Hepatic stellate cell (primary cell): ENCODE measurements around the gene C19orf44.
"Not testable (repeated sequence)": the region's sequence is repeated elsewhere in the genome, so short reads cannot be mapped to it uniquely, and the experiment has no call there.

Source experiments
- DNase-seq: peaks from one replicate; pipeline ENCODE4 v3.0.0; 2011; ENCODE audit warnings: low spot score

Gene C19orf44

GRCh38 chr19:16495982-16496612 lies at the start of gene C19orf44, which contains the start of gene CALR3:
Gene C19orf44, plus strand, starts transcription at chr19:16496394. Its CDS starts 4,399 bp downstream, at chr19:16500793.
Gene CALR3, minus strand, starts transcription at chr19:16496167. Its CDS starts 38 bp downstream, at chr19:16496129.
- DNase-seq, result peak; percentile 98

DNA sequence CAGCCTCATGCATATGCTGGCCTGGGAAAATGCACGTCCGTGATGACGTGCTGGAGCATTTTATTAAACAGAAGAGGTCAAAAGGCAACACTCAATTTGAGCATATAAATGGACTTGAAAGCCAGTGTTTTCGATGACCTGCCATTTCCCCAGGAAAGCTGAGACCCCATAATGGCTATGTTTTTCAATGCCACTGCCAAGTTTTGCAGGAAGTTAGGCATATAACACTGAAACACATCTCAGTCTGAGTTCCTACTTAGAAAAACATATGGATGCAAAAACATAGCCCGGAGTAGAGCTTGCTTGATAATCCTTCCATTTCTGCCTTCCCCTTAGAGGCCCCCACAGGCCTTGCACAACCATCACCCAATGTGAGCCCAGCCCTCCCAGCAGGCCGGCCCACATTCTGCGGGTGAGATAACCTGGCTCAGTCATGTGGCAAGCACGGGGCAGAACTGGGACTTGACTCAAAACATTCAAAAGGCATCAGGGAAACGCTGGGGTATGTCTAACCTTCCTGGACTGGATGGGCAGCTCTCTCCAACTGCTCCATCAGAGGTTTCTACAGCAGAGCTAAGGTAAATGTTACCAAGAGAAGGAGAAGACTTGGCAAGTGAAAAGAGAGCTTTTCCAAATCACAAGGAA lies 49.3 kb upstream of the C19orf44 start:
- peak; percentile 92 for DNase-seq

DNA sequence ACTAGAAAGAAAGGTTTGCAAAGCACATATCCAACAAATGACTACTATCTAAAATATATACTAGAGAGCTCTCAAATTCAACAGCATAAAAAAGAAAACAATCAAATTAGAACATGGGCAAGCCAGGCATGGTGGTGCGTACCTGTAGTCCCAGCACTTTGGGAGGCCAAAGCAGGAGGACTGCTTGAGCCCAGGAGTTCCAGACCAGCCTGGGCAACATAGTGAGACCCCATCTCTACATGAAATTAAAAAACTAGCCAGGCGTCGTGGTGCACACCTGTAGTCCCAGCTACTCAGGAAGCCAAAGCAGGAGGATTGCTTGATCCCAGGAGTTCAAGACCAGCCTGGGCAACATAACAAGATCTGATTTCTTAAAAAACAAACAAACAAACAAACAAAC lies 47.3 kb upstream of the C19orf44 start:
- DNase-seq, result not testable (repeated sequence)

DNA sequence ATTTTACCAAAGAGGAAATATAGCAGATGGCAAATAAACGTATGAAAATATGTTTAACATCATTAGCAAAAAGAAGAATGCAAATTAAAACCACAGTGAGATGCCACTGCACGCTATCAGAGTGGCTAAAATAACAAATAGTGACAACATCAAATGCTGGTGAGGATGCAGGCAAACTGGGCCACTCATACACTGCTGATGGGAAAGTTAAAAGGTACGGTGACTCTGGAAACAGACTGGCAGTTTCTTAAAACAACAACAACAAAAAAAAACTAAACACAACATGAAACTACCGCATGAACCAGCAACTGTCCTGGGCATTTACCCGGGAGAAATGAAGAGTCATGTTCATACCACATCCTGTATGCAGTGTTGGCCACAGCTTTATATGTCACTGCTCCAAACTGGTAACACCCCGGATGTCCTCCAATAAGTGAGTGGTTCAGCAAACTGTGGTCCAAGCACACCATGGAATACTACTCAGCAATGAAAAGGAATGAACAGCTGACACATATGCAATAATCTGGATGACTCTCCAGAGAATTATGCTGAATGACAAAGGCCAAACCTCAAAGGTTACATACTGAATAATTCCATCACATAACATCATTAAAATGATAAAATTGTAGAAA lies 46.7 kb upstream of the C19orf44 start:
- peak; percentile 29 for DNase-seq

DNA sequence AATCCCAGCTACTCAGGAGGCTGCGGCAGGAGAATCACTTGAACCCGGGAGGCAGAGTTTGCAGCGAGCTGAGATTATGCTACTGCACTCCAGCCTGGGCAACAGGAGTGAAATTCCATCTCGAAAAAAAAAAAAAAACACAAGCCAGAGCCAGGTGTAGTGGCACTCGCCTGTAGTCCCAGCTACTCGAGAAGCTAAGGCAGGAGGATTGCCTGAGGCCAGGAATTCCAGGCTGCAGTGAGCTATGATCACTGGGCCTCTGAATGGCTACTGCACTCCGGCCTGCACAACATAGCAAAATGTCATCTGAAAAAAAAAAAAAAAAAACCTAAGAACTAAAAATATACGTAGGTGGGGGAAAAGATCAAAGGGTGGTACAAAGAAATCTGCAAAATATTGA lies 43.9 kb upstream of the C19orf44 start:
- no peak for DNase-seq

GRCh38 chr19:16454351-16454918 lies 41.8 kb upstream of the C19orf44 start:
- DNase-seq, result no peak

DNA sequence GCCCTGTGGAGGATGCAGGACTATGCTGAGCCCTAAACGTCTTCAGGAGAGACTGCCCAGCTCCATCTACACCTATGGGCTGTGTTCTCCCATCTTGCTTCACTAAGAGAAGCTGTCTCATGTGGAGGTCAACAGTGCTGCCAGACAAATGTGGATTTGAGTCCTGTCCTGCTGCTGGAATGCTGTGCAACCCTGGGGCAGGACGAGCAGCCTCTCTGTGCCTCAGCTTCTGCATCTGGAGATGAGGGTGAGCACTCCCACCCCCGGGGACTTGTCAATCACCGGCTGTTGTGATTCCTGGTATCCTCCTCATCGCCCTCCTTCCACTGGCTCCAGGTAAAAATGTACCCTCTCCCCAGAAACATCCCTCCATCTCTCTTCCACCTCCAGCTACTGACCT lies 40.7 kb upstream of the C19orf44 start:
- no peak for DNase-seq

DNA sequence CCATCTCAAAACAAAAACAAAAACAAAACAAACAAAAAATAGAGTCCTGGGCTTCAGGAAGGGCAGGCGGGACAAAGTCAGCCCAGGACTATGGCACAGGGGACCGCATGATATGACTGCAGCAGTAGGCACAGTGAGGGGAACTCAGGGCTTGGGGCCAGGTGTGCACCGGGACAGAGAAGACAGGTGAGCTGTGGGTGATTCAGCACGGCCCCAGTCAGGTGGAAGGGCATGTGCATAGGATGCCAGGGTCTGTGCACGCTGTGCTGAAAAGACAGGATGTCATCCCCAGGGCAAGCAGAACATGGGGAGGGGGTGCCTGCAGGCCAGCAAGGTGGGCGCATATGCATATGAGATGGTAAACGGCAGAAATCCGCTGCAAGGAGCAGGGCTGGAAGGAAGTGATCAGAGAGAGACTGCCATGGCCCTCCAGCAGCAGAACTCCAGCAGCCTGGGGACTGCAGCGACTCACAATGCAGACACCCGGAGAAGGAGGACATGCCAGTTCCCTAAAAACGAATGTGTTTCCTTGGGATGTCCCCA lies 39.5 kb upstream of the C19orf44 start:
- no peak for DNase-seq

DNA sequence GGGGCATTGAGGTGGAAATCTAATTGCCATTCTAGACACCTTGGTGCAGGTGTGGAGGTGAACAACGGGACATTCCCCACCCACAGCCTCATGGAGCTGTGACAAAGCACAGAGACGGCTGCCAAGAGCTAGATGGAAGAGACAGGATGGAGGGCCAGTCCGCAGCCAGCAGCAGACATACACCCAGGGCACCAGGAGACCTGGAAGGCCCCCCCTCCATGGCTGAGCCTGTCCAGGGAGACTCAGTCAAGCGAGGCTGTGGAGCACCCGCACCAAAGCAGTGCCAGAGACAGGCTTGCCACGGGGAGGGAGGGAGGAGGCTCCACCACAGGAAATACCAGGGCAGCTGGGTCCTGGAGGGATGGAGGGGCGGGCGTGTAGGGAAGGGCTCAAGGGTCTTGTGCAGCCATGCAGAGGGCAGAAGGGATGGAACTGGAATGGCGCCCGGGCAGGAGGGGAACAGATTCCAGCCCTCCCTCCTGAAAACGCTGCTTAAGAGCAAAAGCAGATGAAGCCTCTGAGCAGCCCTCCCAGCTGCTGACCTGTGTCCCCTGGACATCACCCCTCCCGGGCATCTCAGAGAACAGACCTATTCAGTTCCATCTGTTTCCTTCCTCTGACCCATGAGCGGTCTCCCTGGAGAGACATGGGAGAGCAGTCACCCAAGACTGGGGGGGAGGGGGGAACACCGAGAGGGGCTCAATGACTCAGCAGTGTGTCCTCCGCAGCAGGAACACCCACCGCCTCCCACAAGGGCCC lies 38.8 kb upstream of the C19orf44 start:
- DNase-seq, result peak; percentile 72

GRCh38 chr19:16457954-16458331 lies 38.3 kb upstream of the C19orf44 start:
- no peak for DNase-seq

- no peak for DNase-seq
Observed at GRCh38 chr19:16458391-16459341, 37.5 kb upstream of the C19orf44 start.

GRCh38 chr19:16459680-16460079 lies 36.5 kb upstream of the C19orf44 start:
- DNase-seq, result no peak

- no peak for DNase-seq
Observed at GRCh38 chr19:16460454-16460853, 35.7 kb upstream of the C19orf44 start.

DNA sequence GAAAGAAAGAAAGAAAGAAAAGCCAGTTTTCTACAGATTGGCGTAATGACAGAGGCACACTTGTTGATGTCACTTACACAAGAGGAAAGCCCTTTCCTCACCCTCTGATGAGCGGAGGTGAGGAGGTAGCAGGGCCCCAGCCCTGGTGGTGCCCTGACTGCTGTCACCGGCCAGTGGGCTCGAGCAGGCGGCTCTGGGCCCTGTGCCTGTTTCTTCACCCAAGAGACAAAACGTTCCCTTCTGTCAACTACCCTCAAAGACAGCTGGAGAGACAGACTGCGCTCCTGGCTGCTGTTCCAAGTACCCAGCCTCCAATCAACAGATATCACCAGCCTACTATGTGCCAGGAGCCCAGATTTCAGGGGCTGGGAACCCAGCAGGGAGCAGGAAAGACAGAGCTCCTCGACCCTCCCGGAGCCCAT lies 34.6 kb upstream of the C19orf44 start:
- DNase-seq, result no peak

DNA sequence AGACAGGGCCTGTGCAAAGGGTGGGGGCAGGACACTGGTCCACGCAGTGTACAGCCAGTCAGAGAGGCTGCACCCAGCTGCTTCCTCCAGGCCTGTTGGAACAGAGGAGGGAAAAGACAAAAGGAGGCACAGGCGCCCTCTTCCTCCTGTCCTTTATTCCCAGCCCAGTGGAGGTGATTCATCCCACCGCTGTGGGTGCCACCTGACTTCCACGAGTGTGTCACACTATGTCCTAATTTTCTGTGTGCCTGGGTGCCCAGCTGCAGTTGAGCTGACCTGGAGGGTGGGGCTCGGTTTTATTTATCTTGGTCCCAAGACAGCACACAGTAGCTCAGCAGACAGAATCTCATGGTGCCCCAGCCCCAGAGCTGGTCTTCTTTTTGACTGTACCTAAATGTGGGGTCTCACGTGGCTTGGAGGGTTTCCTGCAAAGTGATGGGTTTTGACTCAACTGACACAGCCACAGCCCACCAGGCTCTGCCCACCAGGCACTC lies 33.4 kb upstream of the C19orf44 start:
- DNase-seq, result no peak

GRCh38 chr19:16463341-16463990 lies 32.7 kb upstream of the C19orf44 start:
- DNase-seq, result no peak

GRCh38 chr19:16463991-16464575 lies 32.1 kb upstream of the C19orf44 start:
- peak; percentile 36 for DNase-seq

DNA sequence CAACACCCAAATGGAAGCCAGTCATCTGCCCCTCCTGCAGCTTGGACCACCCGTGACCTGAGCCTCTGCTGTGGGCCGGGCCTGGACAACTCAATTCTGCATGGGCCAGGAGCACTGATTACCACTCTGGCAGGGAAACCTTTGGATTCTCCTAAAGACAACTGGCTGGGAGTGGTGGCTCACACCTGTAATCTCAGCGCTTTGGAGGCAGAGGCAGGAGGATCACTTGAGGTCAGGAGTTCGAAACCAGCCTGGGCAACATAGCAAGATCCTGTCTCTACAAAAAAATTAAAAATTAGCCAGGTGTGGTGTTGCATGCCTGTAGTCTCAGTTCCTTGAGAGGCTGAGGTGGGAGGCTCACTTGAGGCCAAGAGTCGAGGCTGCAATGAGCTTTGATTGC lies 31.0 kb upstream of the C19orf44 start:
- no peak for DNase-seq

GRCh38 chr19:16466802-16467427 lies 29.3 kb upstream of the C19orf44 start:
- DNase-seq, result not testable (repeated sequence)
